SK-N-SH (cell line): ENCODE measurements around the gene IDUA. TPM values are rescaled to one million over a fixed set of nuclear protein-coding genes. Genes with fewer than 3 reads are reported as not detected.
A peak's percentile ranks its signal among the peaks of the same experiment; 100 is the strongest.
"Not testable (repeated sequence)": the region's sequence is repeated elsewhere in the genome, so short reads cannot be mapped to it uniquely, and the experiment has no call there.

Source experiments
- CTCF ChIA-PET: fragments of 300-600, 350-600 bp; formaldehyde crosslinking; extraction: SDS; loops from one replicate; lab custom pipeline; 2021; lab: Yijun Ruan, JAX
- POLR2A ChIA-PET: fragments of 350-600 bp; sonication (Branson Sonifier 250); formaldehyde crosslinking; extraction: SDS; loops from one replicate; lab custom pipeline; 2020; ENCODE audit warnings: antibody characterized with exemption, inconsistent platforms; lab: Yijun Ruan, JAX
- DNase-seq: peaks from one replicate; pipeline ENCODE4 v3.0.0; 2012
- H2AFZ ChIP-seq: fragments of 200-600 bp; sonication (generic); 2 replicates; pipeline ENCODE4 v1.8.1; 2016; ENCODE audit warnings: antibody characterized with exemption, mild to moderate bottlenecking, low read depth
- H3F3A ChIP-seq: fragments of 200-600 bp; sonication (generic); replicated peaks from 2 replicates; pipeline ENCODE3; 2016; ENCODE audit warnings: antibody characterized with exemption, mild to moderate bottlenecking; ENCODE audit not compliant: insufficient read depth
- H3K27ac ChIP-seq, 2 experiments: fragments of 200-500 bp in 1 of 2; fragments of 200-600 bp in 1 of 2; sonication (Bioruptor generic) in 1 of 2; sonication (generic), shearing (Covaris generic) in 1 of 2; 2 replicates each; pipeline versions ENCODE4 v1.5.1 to v1.6.1; 2014 to 2016; ENCODE audit warnings: low read depth in 2 of 2, inconsistent platforms in 1 of 2, low read length in 1 of 2, mild to moderate bottlenecking in 1 of 2, mixed read lengths in 1 of 2
- H3K27me3 ChIP-seq: fragments of 200-600 bp; sonication (generic), shearing (Covaris generic); 2 replicates; pipeline ENCODE4 v1.6.1; 2016; ENCODE audit warnings: mixed run types; ENCODE audit not compliant: insufficient read depth
- H3K36me3 ChIP-seq, 2 experiments: fragments of 200-500 bp in 1 of 2; fragments of 200-600 bp in 1 of 2; sonication (Bioruptor generic) in 1 of 2; sonication (generic) in 1 of 2; replicated peaks in 1 of 2; 2 replicates each; pipeline versions ENCODE3 to v1.5.1; 2014 to 2016; ENCODE audit warnings: low read length in 1 of 2, mild to moderate bottlenecking in 1 of 2; ENCODE audit not compliant: insufficient read depth in 2 of 2, control insufficient read depth in 1 of 2
- H3K4me1 ChIP-seq, 2 experiments: fragments of 200-500 bp in 1 of 2; fragments of 200-600 bp in 1 of 2; sonication (Bioruptor generic) in 1 of 2; sonication (generic), shearing (Covaris generic) in 1 of 2; 2 replicates each; pipeline versions ENCODE4 v1.5.1 to v1.6.1; 2014 to 2016; ENCODE audit warnings: low read depth in 1 of 2, low read length in 1 of 2, mixed run types in 1 of 2; ENCODE audit not compliant: insufficient read depth in 2 of 2, control insufficient read depth in 1 of 2
- H3K4me2 ChIP-seq: fragments of 200-600 bp; sonication (generic), shearing (Covaris generic); 2 replicates; pipeline ENCODE4 v1.6.1; 2017; ENCODE audit warnings: mixed run types
- H3K4me3 ChIP-seq, 2 experiments: fragments of 200-500 bp in 1 of 2; fragments of 200-600 bp in 1 of 2; sonication (Bioruptor generic) in 1 of 2; sonication (generic), shearing (Covaris generic) in 1 of 2; 2 replicates each; pipeline versions ENCODE4 v1.5.1 to v1.8.1; 2014 to 2016; ENCODE audit warnings: low read depth in 2 of 2, inconsistent platforms in 1 of 2, low read length in 1 of 2, mild to moderate bottlenecking in 1 of 2, mixed read lengths in 1 of 2, moderate library complexity in 1 of 2
- H3K79me2 ChIP-seq: fragments of 200-600 bp; sonication (generic); 2 replicates; pipeline ENCODE4 v1.8.1; 2017; ENCODE audit warnings: mild to moderate bottlenecking; ENCODE audit not compliant: insufficient read depth
- H3K9ac ChIP-seq: fragments of 200-600 bp; sonication (generic); 2 replicates; pipeline ENCODE4 v1.6.1; 2017; ENCODE audit warnings: mixed run types
- H3K9me2 ChIP-seq: fragments of 200-600 bp; sonication (generic); 2 replicates; pipeline ENCODE4 v1.6.1; 2017; ENCODE audit warnings: mixed run types
- H3K9me3 ChIP-seq: fragments of 200-600 bp; sonication (generic); 2 replicates; pipeline ENCODE4 v1.6.1; 2017; ENCODE audit warnings: mixed run types, mild to moderate bottlenecking, moderate library complexity
- H4K20me1 ChIP-seq: fragments of 200-600 bp; sonication (generic); 2 replicates; pipeline ENCODE4 v1.6.1; 2017; ENCODE audit warnings: mild to moderate bottlenecking, mixed run types; ENCODE audit not compliant: insufficient read depth
- EP300 ChIP-seq, 2 experiments: IDR thresholded peaks; 2 replicates each; pipeline versions ENCODE4 v1.4.0 to v1.6.1; 2012; ENCODE audit warnings: borderline replicate concordance in 1 of 2, low read depth in 1 of 2, low read length in 1 of 2
- EZH2phosphoT487 ChIP-seq: fragments of 200-600 bp; sonication (generic); IDR thresholded peaks from 2 replicates; pipeline ENCODE4 v1.6.1; 2017; ENCODE audit warnings: low read depth, mixed run types, mild to moderate bottlenecking, antibody characterized with exemption, moderate library complexity, borderline replicate concordance
- GABPA ChIP-seq: IDR thresholded peaks from 2 replicates; pipeline ENCODE4 v1.4.0; 2012; ENCODE audit warnings: low read depth, mild to moderate bottlenecking
- GATA2 ChIP-seq: sonication (generic); formaldehyde crosslinking; IDR thresholded peaks from 2 replicates; pipeline ENCODE4 v1.5.0; 2020; ENCODE audit warnings: mild to moderate bottlenecking, missing genetic modification reagents
- MEF2A ChIP-seq: IDR thresholded peaks from 2 replicates; pipeline ENCODE4 v1.4.0; 2012; ENCODE audit warnings: low read depth, borderline replicate concordance
- POLR2AphosphoS5 ChIP-seq: IDR thresholded peaks from 2 replicates; pipeline ENCODE4 v1.6.1; 2012; ENCODE audit warnings: low read depth, low read length
- RAD21 ChIP-seq: IDR thresholded peaks from 2 replicates; pipeline ENCODE4 v1.6.1; 2012; ENCODE audit warnings: mild to moderate bottlenecking, low read length
- REST ChIP-seq: IDR thresholded peaks from 2 replicates; pipeline ENCODE4 v1.6.1; 2012; ENCODE audit warnings: mild to moderate bottlenecking, low read depth, low read length, moderate library complexity
- RFX5 ChIP-seq: IDR thresholded peaks from 2 replicates; pipeline ENCODE4 v1.6.1; 2012; ENCODE audit warnings: mild to moderate bottlenecking, improper control_type of control experiment, low read length
- TAF1 ChIP-seq: IDR thresholded peaks from 2 replicates; pipeline ENCODE4 v1.6.1; 2012; ENCODE audit warnings: low read depth, mild to moderate bottlenecking, low read length, moderate library complexity, borderline replicate concordance
- WGBS: methylation state at CpG from one replicate; pipeline ENCODE4 v1.1.6; 2017; ENCODE audit warnings: low lambda C conversion rate; 5-methylcytosine and 5-hydroxymethylcytosine counted together
- polyA plus RNA-seq, 3 experiments: library from polyadenylated mRNA; depleted of rRNA; stranded (reverse); fragments of >200 nt; gene quantifications; 2 replicates each; pipeline ENCODE4 v1.2.3, GENCODE V29; 2012

Gene IDUA
- polyA plus RNA-seq, 1 of the 3 experiments (the other 2 are of a cell fraction): 24.4 TPM

- H4K20me1 ChIP-seq: no peaks in the 10 kb centered on the region
- H3K9ac ChIP-seq: no peak overlapping the region
- TF ChIP-seq MEF2A (no peak), GATA2 (CRISPR knock-in tag) (no peak), POLR2AphosphoS5 (no peak), EZH2phosphoT487 (no peak)
- peaks cover 20% of the 10 kb centered on the region for H3F3A ChIP-seq
- H3K79me2 ChIP-seq: no peaks in the 10 kb centered on the region
- H3K9me2 ChIP-seq: no peaks in the 10 kb centered on the region
- no peaks in the 10 kb centered on the region for H3K36me3 ChIP-seq
- H3K27ac ChIP-seq: no peak overlapping the region
- DNase-seq: no peak
- ChIA-PET CTCF (interaction anchor here (0.9 kb wide), 1 partner anchor 86 kb away, joined by 3 read pairs; no protein-coding TSS in a partner anchor), POLR2A (no interaction called here)
- no peak overlapping the region for H2AFZ ChIP-seq
- H3K27me3 ChIP-seq: peaks cover 20% of the 10 kb centered on the region; the same call in 1 of the 2 replicates
- H3K4me3 ChIP-seq: no peak overlapping the region
- H3K9me3 ChIP-seq: no peaks in the 10 kb centered on the region
- H3K4me2 ChIP-seq: peak overlapping the region; percentile 69; the same call in 1 of the 2 replicates
- peaks cover 3 to 34% of the 10 kb centered on the region in 2 experiments; a peak in 3 of 4 replicates for H3K4me1 ChIP-seq
- WGBS: 31% methylated on average over 12 of the region's 14 CpGs
Measured at GRCh38 chr4:1045193-1045594, 58.4 kb downstream of the IDUA start.

GRCh38 chr4:1045595-1046201, 58.9 kb downstream of the IDUA start:
- no peak for DNase-seq
- H2AFZ ChIP-seq: no peak overlapping the region
- no peak overlapping the region for H3K4me3 ChIP-seq
- no peaks in the 10 kb centered on the region for H3K36me3 ChIP-seq
- H3K79me2 ChIP-seq: no peaks in the 10 kb centered on the region
- no peak overlapping the region for H3K27ac ChIP-seq
- 30% methylated on average over 25 of the region's 36 CpGs for WGBS
- ChIA-PET CTCF (no interaction called here), POLR2A (no interaction called here)
- no peaks in the 10 kb centered on the region for H3K9me2 ChIP-seq
- peaks cover 25% of the 10 kb centered on the region; the same call in 1 of the 2 replicates for H3K27me3 ChIP-seq
- peak overlapping the region; percentile 69; the same call in 1 of the 2 replicates for H3K4me2 ChIP-seq
- H3K9ac ChIP-seq: no peak overlapping the region
- peaks cover 20% of the 10 kb centered on the region for H3F3A ChIP-seq
- H3K9me3 ChIP-seq: no peaks in the 10 kb centered on the region
- TF ChIP-seq RFX5 (no peak), EP300 (IDR thresholded peaks at IDR 0.05; ENCODE audit: borderline replicate concordance in 1 of 2, low read depth in 1 of 2, low read length in 1 of 2) (no peak), RAD21 (no peak), TAF1 (no peak), GABPA (no peak)
- peaks cover 3 to 34% of the 10 kb centered on the region in 2 experiments; a peak in 3 of 4 replicates for H3K4me1 ChIP-seq
- no peaks in the 10 kb centered on the region for H4K20me1 ChIP-seq

- H3K9me2 ChIP-seq, H4K20me1 ChIP-seq, H3K9me3 ChIP-seq, CTCF ChIA-PET, H3K36me3 ChIP-seq, POLR2A ChIA-PET, H3K9ac ChIP-seq, H3K79me2 ChIP-seq, H2AFZ ChIP-seq, H3K4me3 ChIP-seq: not testable (repeated sequence)
- peaks cover 3 to 30% of the 10 kb centered on the region in 2 experiments; a peak in 3 of 4 replicates for H3K4me1 ChIP-seq
- DNase-seq: peak; percentile 51
- H3K27me3 ChIP-seq: peaks cover 33% of the 10 kb centered on the region; the same call in 1 of the 2 replicates
- peak; percentile 33; the same call in 1 of the 2 replicates for TF ChIP-seq REST
- H3F3A ChIP-seq: peaks cover 19% of the 10 kb centered on the region
- H3K4me2 ChIP-seq: peak overlapping the region; percentile 74
- H3K27ac ChIP-seq: peak overlapping the region in 1 of 2 experiments; percentile 32; a peak in 1 of 4 replicates
- WGBS: 10% methylated on average over 29 of the region's 29 CpGs
Measured at GRCh38 chr4:1046581-1047011, 59.8 kb downstream of the IDUA start.
